Bronchial epithelial cell (primary cell): ENCODE results near the gene STK32A. TPM values are rescaled to one million over a fixed set of nuclear protein-coding genes. Genes with fewer than 3 reads are reported as not detected.
A peak's percentile ranks its signal among the peaks of the same experiment; 100 is the strongest.

ENCODE experiments used
- DNase-seq: peaks from one replicate; pipeline ENCODE4 v3.0.0-alpha.2; 2010; ENCODE audit warnings: low read depth
- FAIRE-seq: peaks from 2 replicates; lab custom pipeline; 2011; peaks lifted over from hg19 to GRCh38; lab: Jason Lieb, UNC
- H3K27me3 ChIP-seq: 2 replicates; pipeline ENCODE4 v1.5.1; 2011; ENCODE audit warnings: low read length; ENCODE audit not compliant: control insufficient read depth, insufficient read depth
- H3K36me3 ChIP-seq: 2 replicates; pipeline ENCODE4 v1.5.1; 2011; ENCODE audit warnings: low read length; ENCODE audit not compliant: control insufficient read depth, insufficient read depth
- H3K4me3 ChIP-seq: 2 replicates; pipeline ENCODE4 v1.5.1; 2011; ENCODE audit warnings: mild to moderate bottlenecking, low read depth, low read length, control low read depth
- total RNA-seq: library from RNA; depleted of rRNA; stranded (reverse); fragments of >200 nt; gene quantifications from 2 replicates; pipeline ENCODE4 v1.2.1, GENCODE V29; 2014
- TF ChIP-seq, protein P1 (sequence below): IDR thresholded peaks from 2 replicates; pipeline ENCODE4 v1.5.1; 2011; ENCODE audit warnings: mild to moderate bottlenecking, moderate library complexity, low read length, control low read depth, inconsistent platforms; ENCODE audit not compliant: insufficient read depth, severe bottlenecking

STK32A gene
- total RNA-seq, 1 donor from 2014 or later: 5.5 TPM

DNA sequence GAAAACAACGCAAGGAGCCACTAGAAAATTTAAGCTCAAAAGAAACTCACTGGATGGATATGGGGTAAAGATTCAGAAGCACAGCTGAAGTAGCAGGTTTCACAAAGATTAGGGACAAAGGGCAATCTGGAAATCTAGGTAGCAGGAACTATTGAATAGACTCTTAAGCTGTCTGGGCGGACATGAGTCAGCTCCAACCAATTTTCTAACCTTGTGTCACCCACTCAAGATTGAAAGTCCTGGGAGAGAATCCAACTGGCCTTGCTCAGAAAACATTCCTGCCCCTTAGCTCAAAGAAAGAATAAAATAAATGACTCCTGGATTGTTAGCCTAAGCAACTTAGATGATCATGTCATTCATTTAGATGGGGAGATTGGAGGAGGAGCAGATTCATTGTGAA, 69.2 kb downstream of the STK32A start:
- Histone ChIP-seq H3K27me3 (no peaks in the 10 kb centered on the region), H3K36me3 (no peaks in the 10 kb centered on the region), H3K4me3 (no peak overlapping the region)
- TF ChIP-seq, protein P1, sequence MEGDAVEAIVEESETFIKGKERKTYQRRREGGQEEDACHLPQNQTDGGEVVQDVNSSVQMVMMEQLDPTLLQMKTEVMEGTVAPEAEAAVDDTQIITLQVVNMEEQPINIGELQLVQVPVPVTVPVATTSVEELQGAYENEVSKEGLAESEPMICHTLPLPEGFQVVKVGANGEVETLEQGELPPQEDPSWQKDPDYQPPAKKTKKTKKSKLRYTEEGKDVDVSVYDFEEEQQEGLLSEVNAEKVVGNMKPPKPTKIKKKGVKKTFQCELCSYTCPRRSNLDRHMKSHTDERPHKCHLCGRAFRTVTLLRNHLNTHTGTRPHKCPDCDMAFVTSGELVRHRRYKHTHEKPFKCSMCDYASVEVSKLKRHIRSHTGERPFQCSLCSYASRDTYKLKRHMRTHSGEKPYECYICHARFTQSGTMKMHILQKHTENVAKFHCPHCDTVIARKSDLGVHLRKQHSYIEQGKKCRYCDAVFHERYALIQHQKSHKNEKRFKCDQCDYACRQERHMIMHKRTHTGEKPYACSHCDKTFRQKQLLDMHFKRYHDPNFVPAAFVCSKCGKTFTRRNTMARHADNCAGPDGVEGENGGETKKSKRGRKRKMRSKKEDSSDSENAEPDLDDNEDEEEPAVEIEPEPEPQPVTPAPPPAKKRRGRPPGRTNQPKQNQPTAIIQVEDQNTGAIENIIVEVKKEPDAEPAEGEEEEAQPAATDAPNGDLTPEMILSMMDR: no peak
- FAIRE-seq: peak; percentile 43
- peak; percentile 92 for DNase-seq

DNA sequence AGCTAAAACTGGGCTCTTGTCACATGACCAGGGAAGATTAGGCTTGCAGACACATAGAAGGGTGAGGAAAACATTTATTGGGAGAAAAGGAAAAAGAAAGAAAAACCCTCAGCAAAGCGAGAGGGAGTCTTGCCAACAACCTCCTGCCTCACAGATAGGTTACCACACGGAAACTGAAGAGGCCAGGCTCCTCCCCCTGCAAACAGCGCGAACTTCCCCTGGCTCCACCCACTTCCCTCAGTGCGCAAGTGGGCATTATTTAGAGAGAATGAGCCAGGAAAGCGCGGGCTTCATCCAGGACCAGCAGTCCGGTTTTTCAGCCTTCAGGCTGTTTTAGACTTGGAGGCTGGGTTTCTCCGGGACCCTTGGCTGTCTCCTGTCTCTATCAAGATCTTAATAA, 70.3 kb downstream of the STK32A start:
- no peak for FAIRE-seq
- TF ChIP-seq, protein P1: no peak

DNA sequence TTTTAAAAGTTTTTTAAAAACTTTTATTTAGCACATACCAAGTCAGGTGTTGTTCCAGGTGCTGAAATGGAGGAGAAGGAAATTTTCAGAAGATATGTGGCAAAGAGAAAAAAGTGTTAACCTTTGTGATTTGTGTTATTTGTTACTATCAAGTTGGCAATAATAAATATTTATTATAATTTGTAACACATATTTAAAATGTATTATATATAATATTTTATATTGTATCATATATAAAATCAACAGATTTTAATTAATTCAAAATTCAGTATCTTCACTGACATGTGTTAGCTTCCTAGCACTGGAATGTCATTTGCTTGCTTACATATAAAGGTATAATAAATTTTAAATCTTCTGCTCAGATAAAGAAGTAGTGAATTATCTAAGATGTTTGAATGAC, 71.5 kb downstream of the STK32A start:
- no peak for FAIRE-seq
- TF ChIP-seq, protein P1: no peak

More for the DNA sequence above, 70.3 kb downstream of the STK32A start:
- no peaks in the 10 kb centered on the region for H3K36me3 ChIP-seq
- no peaks in the 10 kb centered on the region for H3K27me3 ChIP-seq
- no peak overlapping the region for H3K4me3 ChIP-seq
- DNase-seq: no peak

DNA sequence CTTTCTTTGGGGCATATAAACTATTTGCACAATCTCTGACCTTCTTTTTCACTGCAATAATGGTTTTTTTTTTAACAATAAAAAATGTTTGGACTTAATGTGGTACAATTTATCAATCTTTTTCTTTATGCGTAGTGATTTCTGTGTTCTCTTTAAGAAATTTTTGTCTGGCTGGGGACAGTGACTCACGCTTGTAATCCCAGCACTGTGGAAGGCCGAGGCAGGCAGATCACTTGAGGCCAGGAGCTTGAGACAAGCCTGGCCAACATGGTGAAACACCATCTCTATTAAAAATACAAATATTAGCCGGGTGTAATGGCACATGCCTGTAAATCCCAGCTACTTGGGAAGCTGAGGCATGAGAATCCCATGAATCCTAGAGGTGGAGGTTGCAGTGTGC, 72.3 kb downstream of the STK32A start:
- Histone ChIP-seq H3K4me3 (no peak overlapping the region), H3K27me3 (no peaks in the 10 kb centered on the region), H3K36me3 (no peaks in the 10 kb centered on the region)
- no peak for FAIRE-seq
- DNase-seq: no peak
- TF ChIP-seq, protein P1: no peak

More for the DNA sequence above, 71.5 kb downstream of the STK32A start:
- DNase-seq: no peak
- H3K4me3 ChIP-seq: no peak overlapping the region
- no peaks in the 10 kb centered on the region for H3K27me3 ChIP-seq
- no peaks in the 10 kb centered on the region for H3K36me3 ChIP-seq

DNA sequence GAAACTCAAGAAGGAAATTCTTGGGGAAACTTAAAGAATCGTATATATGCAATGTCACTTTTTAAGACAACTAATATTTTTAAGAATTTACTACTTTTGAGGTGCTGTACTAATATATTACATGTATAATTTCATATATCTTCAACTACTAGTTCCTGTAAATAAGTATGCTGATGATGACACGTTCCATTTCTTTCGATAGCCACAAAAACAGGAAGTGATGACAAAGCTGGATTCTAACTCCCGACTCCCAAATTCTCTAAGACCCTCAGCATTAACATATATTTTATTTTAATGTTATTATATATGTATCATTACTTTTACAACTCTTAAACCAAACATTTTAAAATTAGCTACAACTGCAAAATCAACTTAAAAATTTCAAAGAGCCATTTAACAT, 74.8 kb downstream of the STK32A start:
- Histone ChIP-seq H3K27me3 (no peaks in the 10 kb centered on the region), H3K36me3 (no peaks in the 10 kb centered on the region), H3K4me3 (no peak overlapping the region)
- TF ChIP-seq, protein P1: no peak
- DNase-seq (peak; percentile 40), FAIRE-seq (no peak)

DNA sequence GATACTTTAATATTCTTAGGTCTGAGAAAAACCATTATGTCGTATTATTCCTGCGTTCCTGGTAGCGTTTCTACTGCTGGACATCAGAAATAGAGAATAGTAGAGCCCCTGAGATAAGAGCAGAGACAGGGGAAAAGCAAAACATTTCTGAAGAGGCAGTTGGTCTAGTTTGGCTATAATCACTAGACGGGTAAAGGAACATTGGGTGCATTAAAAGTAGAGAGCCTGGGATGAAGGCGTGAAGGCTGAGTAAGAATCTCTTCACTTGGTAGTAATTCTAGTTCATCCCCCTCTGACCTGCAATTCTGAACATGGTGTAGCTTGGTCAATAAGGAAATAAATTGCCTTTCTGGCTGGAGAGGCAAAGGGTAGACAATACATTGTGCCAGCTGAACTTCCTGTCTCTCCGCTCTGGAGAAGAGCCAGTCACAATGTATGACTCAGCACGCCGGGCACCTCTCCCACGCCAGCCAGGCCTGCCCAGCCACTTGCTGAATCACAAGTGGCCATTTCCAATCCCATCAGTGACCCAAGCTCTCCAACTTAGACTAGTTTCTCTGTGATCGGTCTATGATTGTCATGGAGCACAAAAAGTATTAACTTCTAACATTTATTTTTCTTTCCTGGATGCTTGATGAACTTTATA, 75.4 kb downstream of the STK32A start:
- FAIRE-seq (peak; percentile 43), DNase-seq (peak; percentile 91)
- TF ChIP-seq, protein P1: no peak

More for the DNA sequence above, 75.4 kb downstream of the STK32A start:
- Histone ChIP-seq H3K4me3 (no peak overlapping the region), H3K27me3 (no peaks in the 10 kb centered on the region), H3K36me3 (no peaks in the 10 kb centered on the region)
